Measurements from ENCODE around the gene SAT2.
"Not testable (repeated sequence)": the region's sequence is repeated elsewhere in the genome, so short reads cannot be mapped to it uniquely, and the experiment has no call there.

The SAT2 gene

DNA sequence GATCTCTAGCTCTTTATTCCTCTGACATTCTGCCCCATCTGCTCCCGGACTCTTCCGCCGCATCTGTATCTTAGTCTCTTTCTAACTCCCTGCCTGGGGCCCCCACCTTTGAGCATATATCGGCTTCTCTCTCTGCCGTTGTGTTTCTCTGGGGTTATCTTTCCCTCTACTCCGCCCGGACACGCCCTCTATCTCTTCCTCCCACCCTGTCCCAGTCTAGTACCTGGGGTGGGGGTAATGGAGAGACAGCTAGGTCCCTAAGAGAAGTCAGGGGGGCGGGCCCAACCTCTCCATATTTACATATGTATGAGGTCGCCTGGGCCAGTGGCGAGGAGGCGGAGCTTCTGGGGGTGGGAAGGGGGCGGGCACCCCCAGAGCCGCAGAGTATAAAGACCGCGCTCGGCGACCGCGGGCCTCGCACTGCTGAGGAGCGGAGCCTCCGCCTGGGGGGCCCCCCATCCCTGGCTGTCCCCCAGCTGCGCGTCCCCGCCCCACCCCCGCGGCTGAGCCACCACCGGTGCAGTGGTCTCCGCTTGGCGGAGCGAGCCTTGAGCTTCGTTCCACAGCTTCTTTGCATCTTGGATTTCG is 23.0 kb upstream of the SAT2 start, which contains the start of gene ATP1B2:
Gene ATP1B2, plus strand, starts transcription at position 418 of the 588 bp plus-strand sequence. CDS start 593 bp downstream, outside the sequence.
- TF ChIP-seq, protein P1, sequence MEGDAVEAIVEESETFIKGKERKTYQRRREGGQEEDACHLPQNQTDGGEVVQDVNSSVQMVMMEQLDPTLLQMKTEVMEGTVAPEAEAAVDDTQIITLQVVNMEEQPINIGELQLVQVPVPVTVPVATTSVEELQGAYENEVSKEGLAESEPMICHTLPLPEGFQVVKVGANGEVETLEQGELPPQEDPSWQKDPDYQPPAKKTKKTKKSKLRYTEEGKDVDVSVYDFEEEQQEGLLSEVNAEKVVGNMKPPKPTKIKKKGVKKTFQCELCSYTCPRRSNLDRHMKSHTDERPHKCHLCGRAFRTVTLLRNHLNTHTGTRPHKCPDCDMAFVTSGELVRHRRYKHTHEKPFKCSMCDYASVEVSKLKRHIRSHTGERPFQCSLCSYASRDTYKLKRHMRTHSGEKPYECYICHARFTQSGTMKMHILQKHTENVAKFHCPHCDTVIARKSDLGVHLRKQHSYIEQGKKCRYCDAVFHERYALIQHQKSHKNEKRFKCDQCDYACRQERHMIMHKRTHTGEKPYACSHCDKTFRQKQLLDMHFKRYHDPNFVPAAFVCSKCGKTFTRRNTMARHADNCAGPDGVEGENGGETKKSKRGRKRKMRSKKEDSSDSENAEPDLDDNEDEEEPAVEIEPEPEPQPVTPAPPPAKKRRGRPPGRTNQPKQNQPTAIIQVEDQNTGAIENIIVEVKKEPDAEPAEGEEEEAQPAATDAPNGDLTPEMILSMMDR (IDR thresholded peaks at IDR 0.05; ENCODE audit: extremely low read depth, insufficient read depth, missing control alignments) = no peak
- DNase-seq (ENCODE audit: low spot score) = peak; percentile 89
- in situ Hi-C loops (cut with MboI; ENCODE audit: low pct_unique_long_range_greater_than_20kb, low sequenced_read_pairs, unreplicated experiment) = no loop called here

- in situ Hi-C loops (cut with MboI; ENCODE audit: low pct_unique_long_range_greater_than_20kb, low sequenced_read_pairs, unreplicated experiment) = no loop called here
- no peak for DNase-seq (ENCODE audit: low spot score)
- TF ChIP-seq, protein P1 (IDR thresholded peaks at IDR 0.05; ENCODE audit: extremely low read depth, insufficient read depth, missing control alignments) = no peak
These were observed 19.4 kb upstream of the SAT2 start for GRCh38 chr17:7647018-7647417.

- TF ChIP-seq, protein P1 (IDR thresholded peaks at IDR 0.05; ENCODE audit: extremely low read depth, insufficient read depth, missing control alignments) = no peak
- no peak for DNase-seq (ENCODE audit: low spot score)
- in situ Hi-C loops (cut with MboI; ENCODE audit: low pct_unique_long_range_greater_than_20kb, low sequenced_read_pairs, unreplicated experiment) = no loop called here
These were observed 18.8 kb upstream of the SAT2 start for GRCh38 chr17:7646457-7646856.

DNA sequence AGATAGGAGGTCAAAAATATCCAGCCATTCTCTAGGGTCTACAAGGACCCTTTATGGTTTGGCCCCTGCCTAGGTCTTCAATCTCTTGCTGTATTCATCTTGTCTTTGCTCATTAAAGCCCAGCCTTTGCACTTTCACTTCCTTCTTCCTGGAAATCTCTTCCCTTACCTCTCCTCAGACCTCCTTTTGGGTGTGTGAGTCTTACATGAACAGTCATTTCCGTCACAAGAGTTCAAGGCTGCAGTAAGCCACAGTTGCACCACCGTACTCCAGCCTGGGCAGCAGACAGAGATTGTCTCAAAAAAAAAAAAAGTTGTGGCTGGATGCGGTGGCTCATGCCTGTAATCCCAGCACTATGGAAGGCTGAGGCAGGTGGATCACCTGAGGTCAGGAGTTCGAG is 17.2 kb upstream of the SAT2 start:
- DNase-seq (ENCODE audit: low spot score) = no peak
- TF ChIP-seq, protein P1 (IDR thresholded peaks at IDR 0.05; ENCODE audit: extremely low read depth, insufficient read depth, missing control alignments) = no peak
- in situ Hi-C loops (cut with MboI; ENCODE audit: low pct_unique_long_range_greater_than_20kb, low sequenced_read_pairs, unreplicated experiment) = no loop called here

- in situ Hi-C loops (cut with MboI; ENCODE audit: low pct_unique_long_range_greater_than_20kb, low sequenced_read_pairs, unreplicated experiment) = not testable (repeated sequence)
These were observed 14.0 kb upstream of the SAT2 start for GRCh38 chr17:7641635-7642034.

GRCh38 chr17:7640783-7641182 is 13.2 kb upstream of the SAT2 start:
- TF ChIP-seq, protein P1 (IDR thresholded peaks at IDR 0.05; ENCODE audit: extremely low read depth, insufficient read depth, missing control alignments) = no peak
- in situ Hi-C loops (cut with MboI; ENCODE audit: low pct_unique_long_range_greater_than_20kb, low sequenced_read_pairs, unreplicated experiment) = no loop called here
- DNase-seq (ENCODE audit: low spot score) = no peak

More at GRCh38 chr17:7641635-7642034, 14.0 kb upstream of the SAT2 start:
- DNase-seq (ENCODE audit: low spot score) = not testable (repeated sequence)

DNA sequence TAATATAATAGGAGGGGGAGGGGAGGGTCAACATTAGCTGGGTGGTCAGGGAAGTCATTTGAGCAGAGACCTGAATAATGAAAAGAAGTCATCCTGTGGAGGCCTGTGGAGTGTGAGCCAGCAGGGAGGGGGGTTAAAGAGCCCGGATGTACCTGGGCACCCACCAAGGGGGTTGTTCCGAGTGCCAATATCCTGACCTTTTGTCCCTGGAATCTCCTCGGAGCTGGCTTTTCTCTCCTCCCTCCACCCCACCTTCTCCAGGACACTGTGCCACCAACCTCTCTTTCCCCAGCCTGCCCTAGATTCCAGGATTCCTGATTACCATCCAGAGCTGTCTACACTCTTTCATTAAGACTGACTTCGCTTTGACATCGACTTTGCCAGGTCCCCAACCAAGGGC is 8.5 kb upstream of the SAT2 start:
- no peak for DNase-seq (ENCODE audit: low spot score)
- in situ Hi-C loops (cut with MboI; ENCODE audit: low pct_unique_long_range_greater_than_20kb, low sequenced_read_pairs, unreplicated experiment) = no loop called here
- TF ChIP-seq, protein P1 (IDR thresholded peaks at IDR 0.05; ENCODE audit: extremely low read depth, insufficient read depth, missing control alignments) = no peak

Measured in GM13977 (cell line).